HepG2 (cell line): ENCODE results near the gene ATP8A2.

Experiments
- JUN ChIP-seq: sonication (generic); formaldehyde crosslinking; IDR thresholded peaks from 2 replicates; pipeline ENCODE4 v1.4.0; 2020; ENCODE audit warnings: mild to moderate bottlenecking, missing genetic modification reagents
- NBN ChIP-seq: fragments of 450-650 bp; conservative IDR thresholded peaks from 2 replicates; pipeline ENCODE4 v1.6.1; 2017
- POLR2AphosphoS5 ChIP-seq: IDR thresholded peaks from 2 replicates; pipeline ENCODE4 v1.6.1; 2012; ENCODE audit warnings: low read depth, low read length
- SIN3B ChIP-seq: fragments of 150-350 bp; IDR thresholded peaks from 2 replicates; pipeline ENCODE4 v1.6.1; 2014; ENCODE audit warnings: low read length
- WIZ ChIP-seq: sonication (generic); formaldehyde crosslinking; IDR thresholded peaks from 2 replicates; pipeline ENCODE4 v1.5.1; 2020; ENCODE audit warnings: mild to moderate bottlenecking, missing genetic modification reagents
- TF ChIP-seq, protein P1 (sequence below): sonication (generic); formaldehyde crosslinking; IDR thresholded peaks from 2 replicates; pipeline ENCODE4 v1.5.0; 2020; ENCODE audit warnings: mild to moderate bottlenecking, missing genetic modification reagents, moderate library complexity

DNA sequence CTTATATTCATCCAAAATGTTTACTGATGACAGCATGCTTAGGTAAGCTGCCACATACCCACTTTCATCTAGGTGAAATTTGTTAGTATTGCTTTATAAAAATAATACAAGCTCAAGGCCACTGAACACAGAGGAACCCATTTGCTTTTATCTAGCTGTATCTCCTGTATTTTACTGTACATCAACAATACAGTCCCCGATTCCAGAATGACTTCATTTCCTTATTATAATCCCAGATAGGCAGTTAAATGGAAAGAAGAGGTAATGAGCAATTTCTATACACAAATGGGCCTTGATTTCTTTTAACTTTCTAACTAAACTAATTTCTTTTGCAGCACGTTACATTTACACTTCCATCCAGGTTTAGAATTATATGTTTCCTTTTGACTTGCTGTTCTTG lies 593.8 kb downstream of the ATP8A2 start:
- no peak for TF ChIP-seq NBN
- TF ChIP-seq, protein P1, sequence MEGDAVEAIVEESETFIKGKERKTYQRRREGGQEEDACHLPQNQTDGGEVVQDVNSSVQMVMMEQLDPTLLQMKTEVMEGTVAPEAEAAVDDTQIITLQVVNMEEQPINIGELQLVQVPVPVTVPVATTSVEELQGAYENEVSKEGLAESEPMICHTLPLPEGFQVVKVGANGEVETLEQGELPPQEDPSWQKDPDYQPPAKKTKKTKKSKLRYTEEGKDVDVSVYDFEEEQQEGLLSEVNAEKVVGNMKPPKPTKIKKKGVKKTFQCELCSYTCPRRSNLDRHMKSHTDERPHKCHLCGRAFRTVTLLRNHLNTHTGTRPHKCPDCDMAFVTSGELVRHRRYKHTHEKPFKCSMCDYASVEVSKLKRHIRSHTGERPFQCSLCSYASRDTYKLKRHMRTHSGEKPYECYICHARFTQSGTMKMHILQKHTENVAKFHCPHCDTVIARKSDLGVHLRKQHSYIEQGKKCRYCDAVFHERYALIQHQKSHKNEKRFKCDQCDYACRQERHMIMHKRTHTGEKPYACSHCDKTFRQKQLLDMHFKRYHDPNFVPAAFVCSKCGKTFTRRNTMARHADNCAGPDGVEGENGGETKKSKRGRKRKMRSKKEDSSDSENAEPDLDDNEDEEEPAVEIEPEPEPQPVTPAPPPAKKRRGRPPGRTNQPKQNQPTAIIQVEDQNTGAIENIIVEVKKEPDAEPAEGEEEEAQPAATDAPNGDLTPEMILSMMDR (CRISPR knock-in tag), result no peak
- TF ChIP-seq WIZ (CRISPR knock-in tag), result no peak
- TF ChIP-seq JUN, result no peak
- no peak for TF ChIP-seq POLR2AphosphoS5
- TF ChIP-seq SIN3B, result no peak
